IMR-90 (cell line): ENCODE data around the gene DBH.

Source experiments
- BHLHE40 ChIP-seq: fragments of 150-350 bp; IDR thresholded peaks from 2 replicates; pipeline ENCODE4 v1.6.1; 2016; ENCODE audit warnings: mild to moderate bottlenecking, low read depth, low read length
- CEBPB ChIP-seq: IDR thresholded peaks from 2 replicates; pipeline ENCODE4 v1.6.1; 2012; ENCODE audit warnings: low read depth, low read length, improper control_type of control experiment
- CHD1 ChIP-seq: IDR thresholded peaks from 2 replicates; pipeline ENCODE4 v1.6.1; 2012; ENCODE audit warnings: low read depth, low read length, improper control_type of control experiment
- FOS ChIP-seq: fragments of 150-350 bp; IDR thresholded peaks from 2 replicates; pipeline ENCODE4 v1.6.1; 2016; ENCODE audit warnings: low read depth, low read length
- MAFK ChIP-seq: IDR thresholded peaks from 2 replicates; pipeline ENCODE4 v1.6.1; 2012; ENCODE audit warnings: low read depth, low read length, improper control_type of control experiment
- MAZ ChIP-seq: IDR thresholded peaks from 2 replicates; pipeline ENCODE4 v1.6.1; 2012; ENCODE audit warnings: low read depth, mild to moderate bottlenecking, low read length, improper control_type of control experiment, moderate library complexity, borderline replicate concordance
- MXI1 ChIP-seq: IDR thresholded peaks from 2 replicates; pipeline ENCODE4 v1.6.1; 2012; ENCODE audit warnings: low read depth, mild to moderate bottlenecking, low read length, moderate library complexity, borderline replicate concordance
- POLR2A ChIP-seq: IDR thresholded peaks from 2 replicates; pipeline ENCODE4 v1.6.1; 2012; ENCODE audit warnings: mild to moderate bottlenecking, low read depth, low read length
- RAD21 ChIP-seq: IDR thresholded peaks from 2 replicates; pipeline ENCODE4 v1.6.1; 2012; ENCODE audit warnings: low read length, improper control_type of control experiment
- RCOR1 ChIP-seq: IDR thresholded peaks from 2 replicates; pipeline ENCODE4 v1.6.1; 2012; ENCODE audit warnings: mild to moderate bottlenecking, low read length, improper control_type of control experiment; ENCODE audit not compliant: insufficient replicate concordance
- RFX5 ChIP-seq: IDR thresholded peaks from 2 replicates; pipeline ENCODE4 v1.8.0; 2012; ENCODE audit warnings: low read depth, mild to moderate bottlenecking, low read length, moderate library complexity
- SMC3 ChIP-seq: fragments of 150-350 bp; IDR thresholded peaks from 2 replicates; pipeline ENCODE4 v1.6.1; 2016; ENCODE audit warnings: low read depth, mild to moderate bottlenecking, antibody characterized with exemption, low read length, moderate library complexity
- TF ChIP-seq, protein P1 (sequence below): fragments of 150-350 bp; IDR thresholded peaks from 2 replicates; pipeline ENCODE4 v1.6.1; 2017; ENCODE audit warnings: mild to moderate bottlenecking, antibody characterized with exemption, low read length, low read depth
- TF ChIP-seq, protein P2 (sequence below): conservative IDR thresholded peaks from 2 replicates; pipeline ENCODE4 v1.5.1; 2012; ENCODE audit warnings: mild to moderate bottlenecking, low read depth, low read length, improper control_type of control experiment

DNA sequence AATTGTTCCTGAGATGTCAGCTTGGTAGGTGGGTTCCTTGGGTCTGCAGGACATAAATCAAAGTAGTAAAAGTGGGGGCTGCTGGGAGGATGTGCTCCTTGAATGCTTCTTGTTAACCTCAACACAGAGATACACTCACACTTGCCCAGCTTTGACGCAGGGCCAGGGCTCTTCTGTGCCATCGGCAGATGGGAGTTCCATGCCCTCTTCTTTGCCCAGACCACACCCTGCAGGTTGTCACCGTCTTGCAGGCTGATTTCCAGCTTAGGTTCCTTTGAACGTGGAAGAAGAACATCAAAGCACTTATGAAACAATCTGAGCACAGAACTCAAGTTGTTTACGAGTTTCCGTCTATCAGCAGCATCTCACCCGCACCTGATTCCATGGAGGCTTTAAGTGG, 11.0 kb downstream of the DBH start:
- no peak for TF ChIP-seq MAFK
- TF ChIP-seq, protein P1, sequence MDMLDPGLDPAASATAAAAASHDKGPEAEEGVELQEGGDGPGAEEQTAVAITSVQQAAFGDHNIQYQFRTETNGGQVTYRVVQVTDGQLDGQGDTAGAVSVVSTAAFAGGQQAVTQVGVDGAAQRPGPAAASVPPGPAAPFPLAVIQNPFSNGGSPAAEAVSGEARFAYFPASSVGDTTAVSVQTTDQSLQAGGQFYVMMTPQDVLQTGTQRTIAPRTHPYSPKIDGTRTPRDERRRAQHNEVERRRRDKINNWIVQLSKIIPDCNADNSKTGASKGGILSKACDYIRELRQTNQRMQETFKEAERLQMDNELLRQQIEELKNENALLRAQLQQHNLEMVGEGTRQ, result no peak
- TF ChIP-seq, protein P2, sequence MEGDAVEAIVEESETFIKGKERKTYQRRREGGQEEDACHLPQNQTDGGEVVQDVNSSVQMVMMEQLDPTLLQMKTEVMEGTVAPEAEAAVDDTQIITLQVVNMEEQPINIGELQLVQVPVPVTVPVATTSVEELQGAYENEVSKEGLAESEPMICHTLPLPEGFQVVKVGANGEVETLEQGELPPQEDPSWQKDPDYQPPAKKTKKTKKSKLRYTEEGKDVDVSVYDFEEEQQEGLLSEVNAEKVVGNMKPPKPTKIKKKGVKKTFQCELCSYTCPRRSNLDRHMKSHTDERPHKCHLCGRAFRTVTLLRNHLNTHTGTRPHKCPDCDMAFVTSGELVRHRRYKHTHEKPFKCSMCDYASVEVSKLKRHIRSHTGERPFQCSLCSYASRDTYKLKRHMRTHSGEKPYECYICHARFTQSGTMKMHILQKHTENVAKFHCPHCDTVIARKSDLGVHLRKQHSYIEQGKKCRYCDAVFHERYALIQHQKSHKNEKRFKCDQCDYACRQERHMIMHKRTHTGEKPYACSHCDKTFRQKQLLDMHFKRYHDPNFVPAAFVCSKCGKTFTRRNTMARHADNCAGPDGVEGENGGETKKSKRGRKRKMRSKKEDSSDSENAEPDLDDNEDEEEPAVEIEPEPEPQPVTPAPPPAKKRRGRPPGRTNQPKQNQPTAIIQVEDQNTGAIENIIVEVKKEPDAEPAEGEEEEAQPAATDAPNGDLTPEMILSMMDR, result no peak
- no peak for TF ChIP-seq RCOR1
- TF ChIP-seq POLR2A, result no peak
- TF ChIP-seq CHD1, result no peak
- TF ChIP-seq RAD21, result no peak
- no peak for TF ChIP-seq SMC3
- no peak for TF ChIP-seq CEBPB
- TF ChIP-seq FOS, result no peak
- no peak for TF ChIP-seq MAZ
- no peak for TF ChIP-seq MXI1
- TF ChIP-seq RFX5, result no peak
- no peak for TF ChIP-seq BHLHE40
